Right hindlimb (tissue), 1 donor: ENCODE data around the gene MYO6.
A peak's percentile ranks its signal among the peaks of the same experiment; 100 is the strongest.

Source experiments
- DNase-seq: peaks from one replicate; pipeline ENCODE4 v3.0.0-alpha.2; 2018

Gene MYO6

DNA sequence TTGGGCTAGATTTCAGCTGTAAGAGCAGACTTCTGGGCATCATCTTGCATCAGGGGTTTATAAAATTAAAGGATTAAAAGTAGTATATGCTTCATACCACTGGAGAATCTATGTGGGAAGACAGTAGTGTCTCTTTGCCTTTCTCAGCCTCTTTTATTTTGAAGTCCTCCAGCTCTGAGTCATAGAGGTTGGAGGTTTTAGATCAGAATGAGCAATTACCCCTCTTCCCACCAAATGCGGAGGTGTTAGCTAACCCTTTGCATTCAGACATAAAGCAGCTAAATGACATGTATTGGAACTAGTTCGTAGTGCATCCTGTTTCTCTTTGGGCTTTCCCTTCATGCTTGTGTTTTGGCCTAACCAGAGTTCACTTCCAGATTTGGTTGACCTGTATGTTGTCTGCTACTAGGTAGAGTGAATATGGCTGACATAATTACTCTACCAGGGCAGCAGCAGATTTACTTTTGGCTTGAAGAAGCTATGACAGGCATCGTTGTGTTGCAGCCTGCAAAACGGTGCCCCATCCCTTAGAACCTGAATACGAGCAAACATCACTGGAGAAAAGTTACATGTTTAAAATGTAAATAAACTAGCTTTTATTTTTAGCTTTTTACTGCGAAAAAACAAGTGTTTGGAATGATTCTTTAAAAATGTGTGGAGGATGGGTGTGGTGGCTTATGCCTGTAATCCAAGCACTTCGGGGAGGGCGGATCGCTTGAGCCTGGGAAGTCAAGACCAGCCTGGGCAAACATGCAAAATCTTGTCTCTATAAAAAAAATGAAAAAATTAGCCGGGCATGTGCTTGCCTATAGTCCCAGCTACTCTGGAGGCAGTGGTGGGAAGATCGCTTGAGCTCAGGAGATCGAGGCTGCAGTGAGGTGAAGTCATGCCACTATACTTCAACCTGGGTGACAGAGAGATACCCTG lies 82.2 kb downstream of the MYO6 start:
- no peak for DNase-seq

DNA sequence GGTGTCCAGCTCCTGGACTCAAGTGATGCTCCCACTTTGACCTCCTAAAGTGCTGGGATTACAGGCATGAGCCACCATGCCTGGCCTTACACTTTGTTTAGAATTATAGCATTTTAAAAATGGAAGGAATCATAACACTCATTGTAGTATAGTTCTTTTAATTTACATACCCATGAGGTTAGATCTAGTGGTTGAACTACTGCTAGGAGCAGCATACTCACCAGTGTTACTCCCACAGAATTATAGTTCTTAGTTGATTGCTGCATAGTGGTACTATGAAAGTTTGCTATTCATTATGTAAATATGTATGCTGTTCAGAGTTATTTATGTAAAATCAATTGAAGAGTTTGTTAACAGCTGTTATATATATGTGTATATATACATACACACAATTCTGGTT lies 85.4 kb downstream of the MYO6 start:
- no peak for DNase-seq

DNA sequence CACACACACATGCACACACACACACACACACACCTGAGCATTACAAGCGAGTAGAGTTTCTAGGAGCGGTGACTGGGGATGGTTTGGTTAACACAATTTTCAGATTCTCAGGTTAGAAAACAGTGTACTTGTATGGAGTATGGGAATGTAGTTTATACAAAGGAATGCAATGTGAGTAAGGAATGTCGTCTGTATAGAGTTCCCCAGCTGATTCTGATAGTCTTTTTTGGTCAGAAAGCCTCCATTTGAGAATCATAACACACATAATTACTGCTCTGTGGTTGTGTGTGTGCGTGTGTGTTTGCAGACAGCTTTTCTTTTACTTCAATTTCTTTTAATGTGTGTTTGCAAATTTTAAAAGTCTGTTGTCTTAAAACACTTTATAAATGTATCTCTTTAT lies 93.2 kb downstream of the MYO6 start:
- DNase-seq, result no peak

GRCh38 chr6:75842732-75843131 lies 93.7 kb downstream of the MYO6 start:
- no peak for DNase-seq

DNA sequence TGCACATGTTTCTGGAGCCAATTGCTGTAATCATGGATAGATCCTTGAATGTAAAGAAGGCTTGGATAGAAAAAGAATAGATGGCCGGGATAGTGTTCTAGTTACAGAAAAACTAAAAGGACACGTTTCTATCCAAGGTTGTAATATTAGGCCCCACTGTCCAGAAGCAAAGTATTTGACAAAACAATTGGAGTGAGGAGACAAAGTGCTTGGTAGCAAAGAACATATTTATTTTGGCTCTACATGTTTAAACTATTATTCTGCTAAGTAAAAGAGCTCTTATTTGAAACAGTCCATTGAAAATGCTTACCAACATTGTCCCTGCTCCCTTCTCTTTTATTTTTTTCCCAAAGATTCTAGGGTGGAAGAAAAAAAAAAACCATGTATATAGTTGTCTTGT lies 94.4 kb downstream of the MYO6 start:
- DNase-seq, result no peak

- DNase-seq, result no peak
Observed at GRCh38 chr6:75848274-75848673, 99.2 kb downstream of the MYO6 start.

- no peak for DNase-seq
Observed at GRCh38 chr6:75849329-75850025, 100.4 kb downstream of the MYO6 start.

DNA sequence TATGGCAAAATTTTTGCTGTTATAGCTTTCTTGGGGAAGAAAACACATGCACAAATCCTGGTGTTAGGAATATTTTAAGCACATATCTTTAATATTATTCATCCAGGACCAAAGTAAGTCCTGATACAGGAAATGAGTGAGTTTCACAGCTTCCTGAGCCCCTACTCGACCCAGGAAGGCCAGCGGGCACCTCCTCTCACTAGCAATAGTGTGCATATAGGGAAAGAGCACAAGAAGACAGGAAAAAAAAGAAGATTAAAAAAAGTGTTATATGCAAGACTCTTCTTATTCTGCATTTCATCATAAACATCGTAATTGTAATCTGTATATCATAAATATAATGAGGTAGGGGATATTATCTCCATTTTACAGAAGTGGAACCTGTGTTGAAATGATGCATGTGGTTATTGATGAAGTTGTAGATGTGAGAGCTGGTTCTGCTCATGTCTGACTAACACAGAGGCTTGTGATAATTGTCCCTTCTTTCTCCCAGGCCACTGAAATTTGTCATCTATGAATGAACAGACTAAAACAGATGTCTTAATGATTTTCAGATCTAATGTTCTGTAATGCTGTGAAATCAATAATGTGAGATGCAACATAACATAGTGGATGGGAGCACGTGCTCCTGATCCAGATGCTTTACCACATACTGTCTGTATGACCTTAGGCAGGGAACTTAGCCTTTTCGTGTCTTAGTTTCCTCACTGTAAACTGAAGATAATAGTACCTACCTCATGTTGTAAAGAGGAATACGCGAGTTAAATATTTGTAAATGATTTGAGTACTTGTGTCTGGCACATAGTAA lies 101.2 kb downstream of the MYO6 start:
- no peak for DNase-seq

DNA sequence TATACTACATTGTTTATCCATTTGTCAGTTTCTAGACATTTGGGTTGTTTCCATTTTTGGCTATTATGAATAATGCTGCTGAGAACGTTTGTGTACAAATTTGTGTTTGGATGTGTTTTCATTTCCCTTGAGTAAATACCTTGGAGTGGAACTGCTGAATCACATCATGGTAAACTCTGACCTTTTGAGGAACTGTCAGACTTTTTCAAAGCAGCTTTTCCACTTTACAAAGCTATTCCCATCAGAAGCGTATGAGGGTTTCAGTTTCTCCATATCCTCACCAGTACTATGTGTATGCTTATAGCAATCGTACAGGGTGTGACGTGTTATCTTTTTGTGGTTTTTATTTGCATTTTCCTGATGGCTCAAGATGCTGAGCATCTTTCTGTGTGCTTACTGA lies 103.7 kb downstream of the MYO6 start:
- DNase-seq, result no peak

DNA sequence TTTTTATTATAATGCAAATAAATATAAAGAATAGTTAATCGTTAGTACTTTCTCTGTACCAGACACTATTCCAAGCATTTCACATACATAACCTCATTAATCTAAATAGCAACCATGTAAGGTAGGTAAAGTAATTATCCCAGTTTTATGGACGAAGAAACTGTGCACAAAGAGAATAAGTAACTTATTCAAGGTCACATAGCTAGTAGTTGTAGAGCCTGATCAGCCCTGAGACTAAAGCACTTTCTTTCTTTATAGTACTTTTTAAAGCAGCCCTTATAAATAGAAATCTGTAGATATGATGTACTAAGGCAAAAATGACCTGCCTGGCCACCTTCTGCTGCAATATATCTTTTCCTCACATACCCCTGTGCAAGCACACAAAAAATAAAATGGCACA lies 104.8 kb downstream of the MYO6 start:
- no peak for DNase-seq

- no peak for DNase-seq
Observed at GRCh38 chr6:75855052-75855451, 106.0 kb downstream of the MYO6 start.

DNA sequence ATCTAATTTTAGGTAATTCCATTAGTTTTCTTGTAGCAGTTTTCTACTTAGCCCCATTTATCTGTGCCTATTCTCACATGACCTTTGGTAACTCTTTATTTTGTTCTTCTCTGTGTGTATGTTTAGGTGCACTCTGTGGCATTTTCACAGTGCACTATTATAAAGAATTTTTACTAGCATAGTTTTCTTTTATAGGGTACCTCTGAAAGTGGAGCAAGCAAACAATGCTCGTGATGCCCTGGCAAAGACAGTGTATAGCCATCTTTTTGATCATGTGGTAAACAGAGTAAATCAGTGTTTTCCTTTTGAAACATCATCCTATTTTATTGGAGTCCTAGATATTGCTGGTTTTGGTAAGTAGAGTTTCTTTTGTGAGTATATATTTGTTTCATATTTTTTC lies 107.9 kb downstream of the MYO6 start:
- no peak for DNase-seq

GRCh38 chr6:75863001-75863400 lies 114.0 kb downstream of the MYO6 start:
- no peak for DNase-seq

GRCh38 chr6:75863784-75864183 lies 114.7 kb downstream of the MYO6 start:
- DNase-seq, result no peak

GRCh38 chr6:75864446-75864845 lies 115.4 kb downstream of the MYO6 start:
- no peak for DNase-seq

- no peak for DNase-seq
Observed at GRCh38 chr6:75870389-75870788, 121.3 kb downstream of the MYO6 start.

DNA sequence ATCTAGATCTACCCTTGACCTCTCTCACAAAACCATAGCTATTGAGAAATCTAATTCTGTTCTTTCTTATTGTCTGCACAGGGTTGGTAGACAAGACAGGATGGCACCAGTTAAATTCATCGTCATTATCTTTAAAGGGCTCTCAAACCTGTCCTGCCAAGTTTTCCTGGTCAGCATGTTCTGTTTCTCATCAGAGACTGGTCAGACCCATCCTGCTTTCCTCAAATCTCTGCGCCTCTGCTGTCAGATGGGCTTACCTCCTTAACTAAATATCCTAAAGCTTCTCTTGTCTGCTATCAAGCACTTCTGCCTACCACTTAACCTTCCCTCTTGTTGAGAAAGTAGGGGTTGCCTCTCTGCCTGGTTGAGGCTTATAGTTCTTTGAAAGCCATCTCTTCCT lies 125.2 kb downstream of the MYO6 start:
- DNase-seq, result no peak

DNA sequence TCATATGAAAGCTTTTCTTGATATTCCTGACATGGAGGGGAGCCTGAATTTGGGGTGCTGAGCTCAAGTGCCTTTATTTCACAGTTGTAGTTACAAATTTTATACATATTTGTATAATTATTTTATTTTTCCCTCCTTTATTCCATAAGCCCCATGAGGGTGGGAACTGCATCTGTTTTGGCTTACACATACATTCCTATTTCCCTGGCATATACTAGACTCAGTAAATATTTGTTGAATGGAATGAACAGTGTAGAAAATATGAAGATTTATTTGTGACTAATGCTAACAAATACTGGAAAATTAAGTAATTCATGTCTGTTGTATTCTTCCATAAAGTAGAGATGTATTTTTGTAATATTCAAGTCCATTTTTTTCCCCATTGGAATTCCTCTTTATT lies 127.1 kb downstream of the MYO6 start:
- no peak for DNase-seq

GRCh38 chr6:75880305-75880704 lies 131.3 kb downstream of the MYO6 start:
- no peak for DNase-seq

- DNase-seq, result no peak
Observed at GRCh38 chr6:75882734-75883133, 133.7 kb downstream of the MYO6 start.

DNA sequence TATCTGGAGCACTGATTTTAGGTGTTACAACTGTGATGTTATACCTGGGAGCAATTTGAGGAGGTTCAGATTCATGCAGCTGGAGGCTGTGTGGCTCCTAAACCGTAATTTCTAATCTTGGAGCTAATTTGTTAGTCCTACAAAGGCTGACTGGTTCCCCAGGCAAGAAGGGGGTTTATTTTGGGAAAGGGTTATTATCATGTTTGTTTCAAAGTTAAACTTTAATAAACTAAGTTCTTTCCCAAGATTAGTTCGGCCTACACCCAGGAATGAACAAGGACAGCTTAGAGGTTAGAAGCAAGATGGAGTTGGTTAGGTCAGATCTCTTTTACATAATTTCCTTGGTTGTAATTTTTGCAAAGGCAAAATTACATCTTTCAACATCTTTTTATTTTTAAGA lies 135.8 kb downstream of the MYO6 start:
- DNase-seq, result no peak

- DNase-seq, result no peak
Observed at GRCh38 chr6:75892384-75892783, 143.3 kb downstream of the MYO6 start.

DNA sequence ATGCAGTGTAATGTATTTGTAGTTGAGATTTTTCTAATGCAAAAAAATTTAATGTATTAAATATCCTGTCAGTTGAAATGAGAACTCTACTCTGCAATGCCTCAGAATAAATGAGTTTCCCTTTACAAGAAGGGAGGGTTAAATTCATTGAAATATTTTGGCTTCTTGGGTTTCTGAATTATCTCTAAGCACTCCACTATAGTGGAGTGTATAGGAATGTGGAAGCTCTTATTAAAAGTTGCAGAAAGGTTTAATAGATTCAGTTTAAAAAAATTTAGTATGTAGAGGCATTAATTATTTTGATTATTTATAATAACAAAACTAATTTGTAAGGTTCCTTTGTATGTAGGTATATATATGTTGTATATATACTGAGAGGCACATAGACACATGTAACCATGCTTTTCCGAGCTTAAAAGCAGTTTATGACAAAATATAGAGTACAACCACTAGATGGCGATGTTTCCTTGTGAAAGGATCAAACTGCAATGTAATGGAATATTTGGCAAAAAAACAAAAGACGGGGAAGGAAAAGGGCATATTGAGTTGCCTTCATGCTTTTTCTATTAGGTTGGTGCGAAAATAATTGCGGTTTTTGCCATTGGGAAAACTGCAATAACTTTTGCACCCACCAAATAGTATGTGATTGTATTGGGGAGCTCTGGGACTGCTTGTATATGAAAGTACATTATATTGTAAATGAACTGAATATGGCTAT lies 144.2 kb downstream of the MYO6 start:
- peak; percentile 16 for DNase-seq
